ENCODE results near the gene SPRED1.

GRCh38 chr15:38299216-38299615 lies 46.6 kb downstream of the SPRED1 start:
- TF ChIP-seq CTCF (IDR thresholded peaks at IDR 0.05) (no peak), ZFX (IDR thresholded peaks at IDR 0.05; ENCODE audit: borderline replicate concordance) (no peak)

All from 22Rv1 (cell line).